ENCODE results near the gene MEIOB.

GRCh38 chr16:1792836-1793577, 79.0 kb downstream of the MEIOB start:
- TF ChIP-seq ZNF219 (CRISPR knock-in tag; IDR thresholded peaks at IDR 0.05; ENCODE audit: borderline replicate concordance) (no peak), USF1 (CRISPR knock-in tag; IDR thresholded peaks at IDR 0.05) (no peak), SMAD4 (CRISPR knock-in tag; IDR thresholded peaks at IDR 0.05) (no peak), ZNF317 (CRISPR knock-in tag; IDR thresholded peaks at IDR 0.05; ENCODE audit: borderline replicate concordance, low read depth) (no peak), CREB1 (CRISPR knock-in tag; IDR thresholded peaks at IDR 0.05) (no peak), CTCF (IDR thresholded peaks at IDR 0.05) (no peak), KAT7 (CRISPR knock-in tag; IDR thresholded peaks at IDR 0.05; ENCODE audit: borderline replicate concordance) (no peak), FOXP4 (CRISPR knock-in tag; IDR thresholded peaks at IDR 0.05) (no peak)
